GM12874 (cell line): ENCODE measurements around the gene CERS1.

Experiments
- CTCF ChIP-seq: IDR thresholded peaks from 2 replicates; pipeline ENCODE4 v1.5.1; 2011; ENCODE audit warnings: low read depth, mild to moderate bottlenecking, control low read depth, low read length, moderate library complexity; ENCODE audit not compliant: insufficient read depth

CERS1 gene

GRCh38 chr19:18845961-18846360, 50.0 kb downstream of the CERS1 start:
- TF ChIP-seq CTCF: no peak

DNA sequence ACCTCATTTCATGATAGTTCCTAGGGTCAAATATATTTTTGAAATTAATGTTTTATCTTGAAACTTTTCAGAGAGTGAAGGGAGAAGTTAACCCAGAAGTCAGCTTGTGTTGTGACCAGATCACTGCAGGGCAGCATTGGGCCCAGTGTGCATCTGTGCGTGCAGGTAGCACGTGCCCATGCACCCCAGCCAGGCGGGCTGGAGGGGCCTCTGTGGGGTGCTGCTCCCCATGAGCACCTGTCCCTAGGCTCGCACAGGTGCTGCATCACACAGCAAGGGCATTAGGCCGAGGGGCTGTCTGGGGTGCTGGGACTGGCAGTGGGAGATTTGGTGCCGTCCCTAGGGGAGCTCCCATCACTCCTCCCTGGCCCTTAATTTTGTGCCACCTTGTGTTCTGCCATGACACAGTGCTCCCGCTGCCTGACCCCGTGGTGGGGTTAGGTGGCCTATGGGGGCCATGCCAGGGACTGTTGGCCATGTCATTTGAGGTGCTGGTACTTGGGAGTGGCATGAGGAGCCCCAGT, 51.1 kb downstream of the CERS1 start:
- TF ChIP-seq CTCF: no peak

DNA sequence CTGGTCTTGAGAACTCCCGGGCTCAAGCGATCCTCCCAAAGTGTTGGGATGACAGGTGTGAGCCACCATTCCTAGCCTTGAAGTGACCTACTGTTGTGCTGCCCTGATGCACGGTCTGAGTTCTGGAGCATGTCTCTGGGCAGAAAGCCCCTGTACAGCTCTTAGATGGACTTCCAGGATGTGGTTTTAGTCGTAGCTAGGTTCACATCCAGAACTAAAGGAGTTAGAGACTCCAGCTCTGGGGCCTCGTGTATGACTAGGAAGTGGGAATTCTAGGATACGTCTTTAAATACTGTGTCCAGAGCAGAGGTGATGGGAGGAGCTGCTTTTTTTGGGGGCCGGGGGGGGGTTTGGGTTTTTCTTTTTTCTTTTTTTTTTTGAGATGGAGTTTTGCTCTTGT, 52.0 kb downstream of the CERS1 start:
- TF ChIP-seq CTCF: no peak

- no peak for TF ChIP-seq CTCF
Observed at GRCh38 chr19:18842166-18842565, 53.8 kb downstream of the CERS1 start.

GRCh38 chr19:18841400-18841799, 54.6 kb downstream of the CERS1 start:
- TF ChIP-seq CTCF: no peak

- no peak for TF ChIP-seq CTCF
Observed at GRCh38 chr19:18840288-18841267, 55.4 kb downstream of the CERS1 start.

- TF ChIP-seq CTCF: no peak
Observed at GRCh38 chr19:18839465-18840287, 56.3 kb downstream of the CERS1 start.
